K562 treated with DMSO at 1 percent for 12 hours (cell line): ENCODE data around the gene ZNF605. TPM values are rescaled to one million over a fixed set of nuclear protein-coding genes. Genes with fewer than 3 reads are reported as not detected.

ENCODE experiments used
- total RNA-seq: library from RNA; unstranded; fragments of 300-600 nt; gene quantifications from 2 replicates; pipeline ENCODE4 v1.2.3, GENCODE V29; 2022; ENCODE audit not compliant: insufficient read depth

The ZNF605 gene
- total RNA-seq = 0.33 and 0.89 TPM in 2 replicates

GRCh38 chr12:132956011-132956788 is at the start of gene ZNF605:
ZNF605 (minus strand) TSS chr12:132956306; CDS start chr12:132945635, 10,671 bp downstream.

DNA sequence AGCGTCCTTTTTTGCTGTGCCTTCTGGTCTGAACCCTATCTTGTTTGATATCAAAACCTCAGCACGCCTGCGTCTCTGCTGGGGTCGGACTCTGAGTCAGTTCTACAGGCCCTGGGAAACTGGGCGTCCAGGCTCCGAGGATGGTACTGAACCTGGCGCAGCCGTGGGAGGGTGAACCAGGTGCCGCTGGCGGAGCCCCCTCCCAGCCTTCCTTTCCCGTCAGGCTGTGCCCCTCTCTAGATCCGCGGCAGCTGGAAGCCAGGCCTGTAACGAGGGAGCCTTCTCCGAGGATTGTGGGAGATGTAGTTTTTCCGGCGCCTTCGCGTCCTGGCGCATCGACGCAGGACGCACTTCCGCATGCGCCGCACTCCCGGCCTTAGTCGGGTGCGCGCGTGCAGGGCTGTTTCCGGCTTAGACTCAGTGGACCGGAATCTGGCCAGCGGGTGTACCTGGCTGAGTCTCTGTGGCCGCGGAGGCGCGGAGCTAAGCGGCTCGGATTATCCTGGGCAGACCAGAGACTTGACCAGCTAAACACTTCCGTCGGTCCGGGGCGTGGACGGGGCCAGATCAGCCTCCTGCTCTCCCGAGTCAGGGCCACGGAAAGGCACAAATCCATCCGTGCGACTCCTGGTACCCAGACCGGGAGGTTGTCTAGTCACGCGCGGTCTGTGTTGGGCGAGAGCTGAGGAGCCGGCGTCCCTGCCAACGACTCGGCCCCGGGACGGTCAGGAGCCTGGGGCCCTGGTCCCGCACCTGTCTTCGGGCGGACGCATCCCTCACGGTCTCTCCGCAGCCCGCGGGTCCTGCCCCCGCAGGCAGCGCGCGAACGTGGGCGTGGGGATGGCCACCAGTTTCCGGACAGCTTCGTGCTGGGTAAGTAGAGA is 30.1 kb upstream of the ZNF605 start, which contains the start of gene ZNF26:
Gene ZNF26 (plus strand): TSS at position 367 of the 884 bp plus-strand sequence. CDS start 474 bp downstream, at position 841.

DNA sequence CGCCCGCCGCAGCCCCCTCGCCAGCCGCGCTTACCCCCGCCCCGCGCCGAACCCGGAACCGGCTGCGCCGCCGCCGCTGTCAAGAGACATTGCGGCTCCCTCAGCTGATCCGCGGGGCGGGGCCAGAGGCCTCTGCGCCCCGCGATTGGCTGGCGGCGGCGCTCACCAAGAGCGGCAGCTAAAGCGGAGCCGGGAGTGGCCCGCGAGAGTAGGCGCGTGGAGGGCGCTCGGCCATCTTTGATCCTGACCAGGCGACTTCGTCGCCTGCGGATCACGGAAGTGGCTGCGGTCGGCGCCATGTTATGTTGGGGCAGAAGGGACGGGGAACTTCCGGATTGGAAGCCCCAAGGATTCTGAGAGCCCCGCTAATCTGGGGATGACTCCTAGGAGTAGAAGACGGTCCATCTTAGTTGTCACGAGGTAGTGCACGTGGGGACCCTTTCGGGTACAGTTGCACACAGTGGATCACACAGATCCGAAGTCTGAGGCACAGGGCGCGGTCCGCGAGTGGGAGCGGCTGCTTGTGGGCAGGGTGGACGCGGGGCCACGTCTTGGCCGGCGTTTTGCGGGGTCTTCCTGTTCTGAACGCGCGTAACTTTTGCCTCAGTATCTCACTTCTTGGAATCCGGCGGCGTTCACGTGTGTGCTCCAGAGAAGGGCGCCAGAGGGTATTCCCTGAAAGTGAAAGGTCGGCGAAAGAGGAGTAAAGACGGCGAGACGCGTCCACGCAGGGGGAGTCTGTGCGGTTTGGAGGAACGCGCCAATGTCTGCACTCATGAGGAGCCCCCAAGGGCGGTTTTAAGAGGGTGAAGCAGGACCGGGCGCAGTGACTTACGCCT is 68.4 kb downstream of the ZNF605 start, which contains the start of gene CHFR:
Gene CHFR (minus strand): TSS at position 93 of the 839 bp plus-strand sequence. CDS start 277 bp downstream, outside the sequence.

Other genes with a start within 250 kb of the ZNF605 start
- 24.5 and 32.1 TPM in 2 replicates for gene PGAM5, start 245.5 kb downstream of the ZNF605 start, total RNA-seq
- gene ANKLE2, start 194.5 kb downstream of the ZNF605 start, total RNA-seq = 23.1 and 50.8 TPM in 2 replicates
- 8.9 and 24.8 TPM in 2 replicates for gene GOLGA3, start 127.4 kb downstream of the ZNF605 start, total RNA-seq
- 21.5 and 34.6 TPM in 2 replicates for gene CHFR, start 68.7 kb downstream of the ZNF605 start, total RNA-seq
- gene ZNF26, start 30.1 kb upstream of the ZNF605 start, total RNA-seq = 5.1 and 8.6 TPM in 2 replicates
- gene ZNF84, start 81.2 kb upstream of the ZNF605 start, total RNA-seq = 4.6 and 14.5 TPM in 2 replicates
- 2.3 and 7.4 TPM in 2 replicates for gene ZNF140, start 124.6 kb upstream of the ZNF605 start, total RNA-seq
- 0.79 TPM in 1 of 2 replicates, not detected in the other for gene ZNF891, start 174.0 kb upstream of the ZNF605 start, total RNA-seq
- 0.85 and 7.1 TPM in 2 replicates for gene ZNF10, start 174.3 kb upstream of the ZNF605 start, total RNA-seq
- 3.6 and 4.7 TPM in 2 replicates for gene ZNF268, start 225.2 kb upstream of the ZNF605 start, total RNA-seq